Measurements from ENCODE around the gene IL10RB. TPM values are rescaled to one million over a fixed set of nuclear protein-coding genes. Genes with fewer than 3 reads are reported as not detected.

IL10RB gene
- total RNA-seq, 4 donors from 2014 or later = 19.8 to 83.8 (median 35.1) TPM

GRCh38 chr21:33296156-33296555, 30.0 kb downstream of the IL10RB start:
- TF ChIP-seq CTCF (IDR thresholded peaks at IDR 0.05; ENCODE audit: low read depth) = no peak

- no peak for TF ChIP-seq CTCF (IDR thresholded peaks at IDR 0.05; ENCODE audit: low read depth)
Observed at GRCh38 chr21:33299181-33299752, 33.1 kb downstream of the IL10RB start.

- TF ChIP-seq CTCF (IDR thresholded peaks at IDR 0.05; ENCODE audit: low read depth) = no peak
Observed at GRCh38 chr21:33300701-33301631, 34.8 kb downstream of the IL10RB start.

GRCh38 chr21:33301632-33302002, 35.5 kb downstream of the IL10RB start:
- TF ChIP-seq CTCF (IDR thresholded peaks at IDR 0.05; ENCODE audit: low read depth) = no peak

- TF ChIP-seq CTCF (IDR thresholded peaks at IDR 0.05; ENCODE audit: low read depth) = no peak
Observed at GRCh38 chr21:33302055-33302454, 35.9 kb downstream of the IL10RB start.

- no peak for TF ChIP-seq CTCF (IDR thresholded peaks at IDR 0.05; ENCODE audit: low read depth)
Observed at GRCh38 chr21:33302796-33303195, 36.6 kb downstream of the IL10RB start.

- TF ChIP-seq CTCF (IDR thresholded peaks at IDR 0.05; ENCODE audit: low read depth) = no peak
Observed at GRCh38 chr21:33305344-33305671, 39.1 kb downstream of the IL10RB start.

All from subcutaneous adipose tissue (tissue), 4 donors.